ENCODE measurements around the gene ITGA6. TPM values are rescaled to one million over a fixed set of nuclear protein-coding genes. Genes with fewer than 3 reads are reported as not detected.

ITGA6 gene
- total and polyA plus RNA-seq, 4 donors, result 13.2 to 105 (median 51.9) TPM

GRCh38 chr2:172551271-172551670 lies 123.9 kb downstream of the ITGA6 start:
- H3K4me1 ChIP-seq (ENCODE audit: control insufficient read depth in 5 of 5, insufficient read depth in 5 of 5, low read length in 5 of 5), result peaks cover 0 to 8% (median 1%) of the 10 kb centered on the region in 5 donors
- H3K9ac ChIP-seq (ENCODE audit: insufficient read depth in 1 of 2, low read length in 2 of 2), result no peak overlapping the region
- no peak for ATAC-seq (ENCODE audit: insufficient read depth, low FRiP score)
- no peak for TF ChIP-seq CTCF (IDR thresholded peaks at IDR 0.05; ENCODE audit: control extremely low read depth, extremely low read depth)
- no peaks in the 10 kb centered on the region for H3K27me3 ChIP-seq (ENCODE audit: control insufficient read depth in 3 of 3, insufficient read depth in 3 of 3, low read length in 2 of 3)
- no peak overlapping the region for H3K4me3 ChIP-seq
- peak in 1 of 3 donors; percentile 7 for DNase-seq
- H3K9me3 ChIP-seq (ENCODE audit: control insufficient read depth in 4 of 4, insufficient read depth in 3 of 4, low read length in 3 of 4), result no peaks in the 10 kb centered on the region
- H3K27ac ChIP-seq (ENCODE audit: low read depth in 1 of 2, low read length in 1 of 2), result no peak overlapping the region
- H3K36me3 ChIP-seq (ENCODE audit: control insufficient read depth in 4 of 4, insufficient read depth in 4 of 4, low read length in 4 of 4), result no peaks in the 10 kb centered on the region

GRCh38 chr2:172552547-172553291 lies 125.3 kb downstream of the ITGA6 start:
- no peak for ATAC-seq (ENCODE audit: insufficient read depth, low FRiP score)
- Histone ChIP-seq H3K36me3 (ENCODE audit: control insufficient read depth in 4 of 4, insufficient read depth in 4 of 4, low read length in 4 of 4) (no peaks in the 10 kb centered on the region), H3K4me1 (ENCODE audit: control insufficient read depth in 5 of 5, insufficient read depth in 5 of 5, low read length in 5 of 5) (peaks cover 1 to 17% (median 9%) of the 10 kb centered on the region in 5 donors), H3K27ac (ENCODE audit: low read depth in 1 of 2, low read length in 1 of 2) (no peak overlapping the region), H3K9ac (ENCODE audit: insufficient read depth in 1 of 2, low read length in 2 of 2) (no peak overlapping the region), H3K4me3 (no peak overlapping the region), H3K27me3 (ENCODE audit: control insufficient read depth in 3 of 3, insufficient read depth in 3 of 3, low read length in 2 of 3) (no peaks in the 10 kb centered on the region), H3K9me3 (ENCODE audit: control insufficient read depth in 4 of 4, insufficient read depth in 3 of 4, low read length in 3 of 4) (no peaks in the 10 kb centered on the region)
- DNase-seq, result no peak
- no peak for TF ChIP-seq CTCF (IDR thresholded peaks at IDR 0.05; ENCODE audit: control extremely low read depth, extremely low read depth)
- WGBS, 2 donors, result 87 to 88% methylated on average over 4 of the region's 4 CpGs

GRCh38 chr2:172554352-172555271 lies 127.2 kb downstream of the ITGA6 start:
- Histone ChIP-seq H3K9ac (ENCODE audit: insufficient read depth in 1 of 2, low read length in 2 of 2) (peak overlapping the region in 1 of 2 donors; percentile 91), H3K4me3 (no peak overlapping the region), H3K27me3 (ENCODE audit: control insufficient read depth in 3 of 3, insufficient read depth in 3 of 3, low read length in 2 of 3) (no peaks in the 10 kb centered on the region), H3K4me1 (ENCODE audit: control insufficient read depth in 5 of 5, insufficient read depth in 5 of 5, low read length in 5 of 5) (peaks cover 1 to 17% (median 9%) of the 10 kb centered on the region in 5 donors), H3K36me3 (ENCODE audit: control insufficient read depth in 4 of 4, insufficient read depth in 4 of 4, low read length in 4 of 4) (no peaks in the 10 kb centered on the region), H3K27ac (ENCODE audit: low read depth in 1 of 2, low read length in 1 of 2) (peak overlapping the region in 1 of 2 donors; percentile 98), H3K9me3 (ENCODE audit: control insufficient read depth in 4 of 4, insufficient read depth in 3 of 4, low read length in 3 of 4) (no peaks in the 10 kb centered on the region)
- ATAC-seq (ENCODE audit: insufficient read depth, low FRiP score) (no peak), DNase-seq (peak; percentile 15 to 32 (median 30))
- no peak for TF ChIP-seq CTCF (IDR thresholded peaks at IDR 0.05; ENCODE audit: control extremely low read depth, extremely low read depth)
- WGBS, 2 donors, result 49 to 56% methylated on average over 18 of the region's 18 CpGs
